HEK293T (cell line): ENCODE data around the gene ELK3.

Experiments used
- CTBP1 ChIP-seq: fragments of 450-650 bp; IDR thresholded peaks from 2 replicates; pipeline ENCODE4 v1.6.1; 2016; ENCODE audit warnings: borderline replicate concordance
- SP1 ChIP-seq: fragments of 450-650 bp; IDR thresholded peaks from 2 replicates; pipeline ENCODE4 v1.6.1; 2017
- TARDBP ChIP-seq: fragments of 450-650 bp; IDR thresholded peaks from 2 replicates; pipeline ENCODE4 v1.6.1; 2016
- ZNF384 ChIP-seq: fragments of 450-650 bp; IDR thresholded peaks from 2 replicates; pipeline ENCODE4 v1.6.1; 2016

DNA sequence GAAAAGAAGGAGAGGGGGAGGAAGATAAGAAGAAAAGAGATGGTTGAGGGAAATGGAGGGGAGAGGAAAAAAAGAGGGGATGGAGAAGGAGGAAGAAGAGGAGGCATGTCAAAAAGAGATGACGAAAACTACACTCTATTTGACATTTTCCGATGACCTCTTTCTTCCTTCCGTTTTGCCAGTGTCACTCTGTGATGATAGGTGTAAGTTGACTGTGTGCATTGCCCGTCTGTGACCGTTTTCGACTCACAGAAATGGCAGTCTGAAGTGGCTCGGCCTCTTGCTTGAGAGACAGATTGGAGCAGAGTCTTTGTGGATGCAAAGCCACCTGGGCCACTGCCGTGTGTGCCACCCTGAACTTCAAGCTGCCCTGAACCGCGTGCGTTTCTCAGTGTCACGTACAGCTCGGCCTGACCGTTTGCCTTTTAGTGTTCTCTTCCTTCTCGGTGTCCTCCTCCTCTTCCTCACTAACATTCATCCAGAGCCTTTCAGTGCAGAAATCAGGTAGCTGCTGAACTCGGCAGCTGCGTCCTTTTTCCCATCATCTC is 32.7 kb downstream of the ELK3 start:
- TF ChIP-seq ZNF384 = no peak
- no peak for TF ChIP-seq TARDBP
- TF ChIP-seq CTBP1 = no peak
- no peak for TF ChIP-seq SP1
